Esophagus muscularis mucosa (tissue), 4 donors: ENCODE measurements around the gene PLN.

Experiments used
- CTCF ChIP-seq, 3 experiments: fragments of 200-600 bp in 2 of 3; fragments of 450-650 bp in 1 of 3; sonication (generic) in 2 of 3; IDR thresholded peaks; one replicate each; pipeline ENCODE4 v1.5.1; 2017 to 2019; ENCODE audit warnings: antibody characterized with exemption in 3 of 3, mild to moderate bottlenecking in 2 of 3, moderate library complexity in 1 of 3
- EP300 ChIP-seq: sonication (generic); formaldehyde crosslinking; IDR thresholded peaks from one replicate; pipeline ENCODE4 v1.6.1; 2017; ENCODE audit warnings: antibody characterized with exemption
- POLR2A ChIP-seq: fragments of 450-650 bp; IDR thresholded peaks from one replicate; pipeline ENCODE4 v1.6.1; 2017; ENCODE audit warnings: antibody characterized with exemption, moderate library complexity, mild to moderate bottlenecking, low read depth
- POLR2AphosphoS5 ChIP-seq, 2 donors: sonication (generic); formaldehyde crosslinking; IDR thresholded peaks; one replicate each; pipeline ENCODE4 v1.6.1; 2017; ENCODE audit warnings: antibody characterized with exemption in 2 of 2

DNA sequence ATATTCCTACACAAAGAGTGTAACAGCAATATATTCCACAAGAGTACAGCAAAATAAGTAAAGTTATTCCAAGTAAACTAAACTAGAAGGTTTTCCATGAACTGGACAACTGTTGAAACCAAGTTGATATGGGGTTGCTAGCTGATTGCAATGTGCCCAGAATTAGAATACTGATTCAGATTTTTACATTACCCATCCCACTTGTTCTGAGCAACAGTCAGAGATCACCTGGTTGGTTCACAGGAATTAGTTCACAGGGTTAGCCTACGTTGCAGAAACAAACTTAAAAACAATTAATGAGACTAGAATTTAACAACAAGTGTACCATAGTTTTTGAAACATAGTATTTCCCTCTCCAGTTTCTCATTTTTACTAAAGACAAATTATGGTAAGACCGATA, 54.2 kb downstream of the PLN start:
- TF ChIP-seq CTCF (IDR thresholded peaks at IDR 0.05) (no peak), POLR2A (no peak), POLR2AphosphoS5 (IDR thresholded peaks at IDR 0.05) (no peak), EP300 (no peak)
